ENCODE data around the gene NSA2.
A peak's percentile ranks its signal among the peaks of the same experiment; 100 is the strongest.
"Not testable (repeated sequence)": the region's sequence is repeated elsewhere in the genome, so short reads cannot be mapped to it uniquely, and the experiment has no call there.

Gene NSA2

GRCh38 chr5:74786851-74787250 is 19.8 kb downstream of the NSA2 start:
- H3K9me3 Mint-ChIP-seq, result no peaks in the 10 kb centered on the region
- ATAC-seq (no peak), DNase-seq (ENCODE audit: low spot score in 2 of 2) (no peak)
- H3K36me3 Mint-ChIP-seq, result peaks cover 5% of the 10 kb centered on the region
- no peaks in the 10 kb centered on the region for H3K4me1 Mint-ChIP-seq
- no peak overlapping the region for H3K27ac Mint-ChIP-seq
- no peak overlapping the region for H3K4me3 Mint-ChIP-seq

- H3K9me3 Mint-ChIP-seq, result no peaks in the 10 kb centered on the region
- H3K36me3 Mint-ChIP-seq, result peaks cover 8% of the 10 kb centered on the region
- no peak overlapping the region for H3K27ac Mint-ChIP-seq
- no peaks in the 10 kb centered on the region for H3K4me1 Mint-ChIP-seq
- DNase-seq (ENCODE audit: low spot score in 2 of 2), result no peak
- no peak for ATAC-seq
- no peak overlapping the region for H3K4me3 Mint-ChIP-seq
These were observed 20.4 kb downstream of the NSA2 start for GRCh38 chr5:74787424-74787823.

GRCh38 chr5:74791669-74792068 is 24.6 kb downstream of the NSA2 start:
- ATAC-seq; DNase-seq (ENCODE audit: low spot score in 2 of 2); H3K4me1 Mint-ChIP-seq; H3K9me3 Mint-ChIP-seq; H3K4me3 Mint-ChIP-seq: not testable (repeated sequence)
- H3K36me3 Mint-ChIP-seq, result peaks cover 51% of the 10 kb centered on the region
- peak overlapping the region; percentile 43 for H3K27ac Mint-ChIP-seq

DNA sequence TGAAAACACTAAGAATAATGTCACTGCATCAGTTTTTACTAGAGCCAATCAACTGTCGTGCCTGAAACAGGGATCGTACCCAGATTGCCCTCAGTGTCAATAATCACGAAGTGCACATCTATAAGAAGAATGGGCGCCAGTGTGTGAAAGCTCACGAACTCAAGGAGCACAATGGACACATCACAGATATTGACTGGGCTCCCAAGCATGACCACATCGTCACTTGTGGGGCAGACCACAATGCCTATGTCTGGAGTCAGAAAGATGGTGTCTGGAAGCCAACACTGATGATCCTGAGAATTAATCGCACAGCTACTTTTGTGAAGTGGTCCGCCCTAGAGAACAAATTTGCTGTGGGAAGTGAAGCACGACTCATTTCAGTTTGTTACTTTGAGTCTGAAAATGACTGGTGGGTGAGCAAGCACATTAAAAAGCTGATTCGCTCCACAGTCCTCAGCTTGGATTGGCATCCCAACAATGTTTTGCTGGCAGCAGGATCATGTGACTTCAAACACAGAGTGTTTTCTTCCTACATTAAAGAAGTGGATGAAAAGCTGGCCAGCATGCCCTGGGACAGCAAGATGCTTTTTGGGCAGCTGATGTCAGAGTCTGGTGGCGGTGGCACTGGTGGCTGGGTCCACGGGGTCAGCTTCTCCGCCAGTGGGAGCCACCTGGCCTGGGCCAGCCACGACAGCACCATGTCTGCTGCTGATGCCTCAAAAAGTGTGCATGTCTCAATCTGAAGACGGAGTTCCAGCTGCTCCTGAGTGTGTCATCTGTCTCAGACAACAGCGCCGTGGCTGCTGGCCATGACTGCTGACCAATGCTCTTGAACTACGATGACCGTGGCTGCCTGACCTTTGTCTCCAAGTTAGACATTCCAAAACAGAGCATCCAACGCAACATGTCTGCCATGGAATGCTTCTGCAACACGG is 32.2 kb downstream of the NSA2 start:
- no peak overlapping the region for H3K27ac Mint-ChIP-seq
- peaks cover 72% of the 10 kb centered on the region for H3K36me3 Mint-ChIP-seq
- H3K9me3 Mint-ChIP-seq, result no peaks in the 10 kb centered on the region

DNA sequence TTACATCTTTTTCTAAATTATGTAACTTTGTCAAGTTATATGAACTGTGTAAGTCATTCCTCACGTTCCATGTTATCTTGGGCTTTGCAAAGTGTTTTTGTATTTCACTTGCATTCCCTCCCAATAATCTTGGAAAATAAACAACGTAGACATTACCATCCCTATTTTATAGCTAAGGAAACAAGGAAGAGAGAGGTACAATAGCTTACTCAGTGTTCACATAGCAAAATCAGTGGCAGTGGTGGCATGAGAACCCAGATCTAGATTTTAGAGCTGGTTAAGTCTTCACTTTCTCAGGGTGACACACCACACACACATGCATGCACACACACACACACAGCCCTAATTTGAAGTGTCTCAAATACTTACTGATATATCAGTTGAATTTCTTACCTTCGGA is 34.1 kb downstream of the NSA2 start:
- no peaks in the 10 kb centered on the region for H3K9me3 Mint-ChIP-seq
- peaks cover 62% of the 10 kb centered on the region for H3K36me3 Mint-ChIP-seq
- H3K4me1 Mint-ChIP-seq, result no peaks in the 10 kb centered on the region
- no peak overlapping the region for H3K4me3 Mint-ChIP-seq
- ATAC-seq (no peak), DNase-seq (ENCODE audit: low spot score in 2 of 2) (no peak)
- H3K27ac Mint-ChIP-seq, result no peak overlapping the region

More for the DNA sequence above, 32.2 kb downstream of the NSA2 start:
- H3K4me1 Mint-ChIP-seq, result no peaks in the 10 kb centered on the region
- no peak overlapping the region for H3K4me3 Mint-ChIP-seq
- no peak for ATAC-seq
- DNase-seq (ENCODE audit: low spot score in 2 of 2), result no peak

GRCh38 chr5:74801941-74802340 is 34.9 kb downstream of the NSA2 start:
- Mint-ChIP-seq H3K4me3 (no peak overlapping the region), H3K27ac (no peak overlapping the region)
- no peak for DNase-seq (ENCODE audit: low spot score in 2 of 2)

GRCh38 chr5:74810915-74811314 is 43.9 kb downstream of the NSA2 start:
- no peak for DNase-seq (ENCODE audit: low spot score in 2 of 2)
- H3K4me1 Mint-ChIP-seq, result no peaks in the 10 kb centered on the region
- peaks cover 23% of the 10 kb centered on the region for H3K36me3 Mint-ChIP-seq
- H3K9me3 Mint-ChIP-seq, result no peaks in the 10 kb centered on the region
- no peak overlapping the region for H3K27ac Mint-ChIP-seq
- H3K4me3 Mint-ChIP-seq, result no peak overlapping the region
- no peak for ATAC-seq

More at GRCh38 chr5:74801941-74802340, 34.9 kb downstream of the NSA2 start:
- ATAC-seq, result no peak
- Mint-ChIP-seq H3K9me3 (no peaks in the 10 kb centered on the region), H3K36me3 (peaks cover 55% of the 10 kb centered on the region), H3K4me1 (no peaks in the 10 kb centered on the region)

- peaks cover 26% of the 10 kb centered on the region for H3K36me3 Mint-ChIP-seq
- H3K4me1 Mint-ChIP-seq, result peaks cover 16% of the 10 kb centered on the region
- DNase-seq (ENCODE audit: low spot score in 2 of 2) (no peak), ATAC-seq (no peak)
- no peaks in the 10 kb centered on the region for H3K9me3 Mint-ChIP-seq
- H3K4me3 Mint-ChIP-seq, result no peak overlapping the region
- H3K27ac Mint-ChIP-seq, result no peak overlapping the region
These were observed 49.8 kb downstream of the NSA2 start for GRCh38 chr5:74816875-74817274.

GRCh38 chr5:74822288-74822687 is 55.2 kb downstream of the NSA2 start:
- H3K9me3 Mint-ChIP-seq, result no peaks in the 10 kb centered on the region
- no peak for ATAC-seq
- H3K27ac Mint-ChIP-seq, result peak overlapping the region; percentile 8
- peaks cover 3% of the 10 kb centered on the region for H3K36me3 Mint-ChIP-seq
- no peak for DNase-seq (ENCODE audit: low spot score in 2 of 2)
- H3K4me1 Mint-ChIP-seq, result peaks cover 18% of the 10 kb centered on the region
- H3K4me3 Mint-ChIP-seq, result no peak overlapping the region

GRCh38 chr5:74829413-74829812 is 62.4 kb downstream of the NSA2 start:
- Mint-ChIP-seq H3K4me1 (no peaks in the 10 kb centered on the region), H3K36me3 (peaks cover 10% of the 10 kb centered on the region), H3K27ac (no peak overlapping the region), H3K4me3 (no peak overlapping the region), H3K9me3 (no peaks in the 10 kb centered on the region)
- no peak for ATAC-seq
- no peak for DNase-seq (ENCODE audit: low spot score in 2 of 2)
